A549 treated with AZD2906 at 1 μM for 4 hours (cell line): ENCODE data around the gene TM6SF1. TPM values are rescaled to one million over a fixed set of nuclear protein-coding genes. Genes with fewer than 3 reads are reported as not detected.

Experiments used
- total RNA-seq: library from RNA; stranded (reverse); fragments of 200-300 nt; extraction: Qiagen RNA extraction; gene quantifications from 5 replicates; pipeline ENCODE4 v1.2.3, GENCODE V29; 2022

TM6SF1 gene
- 0.09 to 0.13 TPM (median 0.10 TPM) in 4 of 5 replicates, not detected in the other for total RNA-seq

GRCh38 chr15:83106994-83107840 lies at the start of gene TM6SF1:
TSS of gene TM6SF1 (plus strand) at chr15:83107645. CDS start at chr15:83107681, 36 bp downstream.

DNA sequence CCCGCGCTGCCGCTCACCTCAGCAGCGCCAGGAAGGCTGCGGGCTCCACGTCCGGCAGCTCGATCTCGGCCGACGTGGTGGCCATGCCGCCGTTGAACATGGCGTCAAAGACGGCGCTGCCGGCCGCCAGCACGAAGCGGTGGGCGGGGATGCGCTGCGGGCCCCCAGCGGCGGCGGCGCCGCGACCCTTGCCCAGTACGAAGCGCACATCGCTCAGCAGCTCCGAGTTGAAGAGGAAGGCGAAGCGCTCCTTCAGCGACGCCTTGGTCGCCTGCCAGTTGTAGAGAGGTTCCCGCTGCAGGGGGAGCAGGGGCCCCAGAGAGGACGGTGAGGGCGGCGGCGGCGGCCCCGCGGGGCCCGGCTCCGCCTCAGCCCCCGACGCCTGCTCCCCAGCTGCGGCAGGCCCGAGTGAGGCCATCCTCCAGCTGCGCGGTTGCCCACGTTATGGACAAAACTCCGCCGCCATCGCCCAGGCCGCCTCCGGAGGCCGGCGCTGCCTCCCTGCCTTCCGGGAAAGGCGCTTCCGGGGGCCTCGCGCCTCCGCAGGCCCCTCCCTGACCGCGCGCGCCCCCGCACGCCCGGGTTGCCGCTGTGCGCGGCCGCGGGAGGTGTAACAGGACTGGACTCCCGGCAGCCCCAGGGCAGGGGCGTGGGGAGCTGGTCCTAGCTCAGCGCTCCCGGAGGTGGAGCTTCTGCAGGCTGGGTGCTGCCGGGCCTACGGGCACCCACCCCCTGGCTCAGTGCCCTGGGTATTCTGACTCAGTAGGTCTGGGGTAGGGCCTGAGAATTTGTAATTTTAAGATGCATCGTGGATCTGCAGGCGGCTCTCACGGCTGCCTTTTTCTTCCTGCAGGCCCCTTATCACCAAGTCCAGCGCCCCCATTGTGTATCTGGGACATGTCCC lies 40.5 kb upstream of the TM6SF1 start, which contains the start of gene BTBD1:
Gene BTBD1 (minus strand): TSS at position 519 of the 904 bp plus-strand sequence. CDS start 101 bp downstream, at position 418.

Other genes with a start within 250 kb of the TM6SF1 start
- gene HOMER2, start 154.9 kb upstream of the TM6SF1 start, total RNA-seq: 19.6 to 23.6 TPM (median 21.3 TPM) in 5 replicates
- 43.9 to 61.6 TPM (median 45.8 TPM) in 5 replicates for gene RAMAC, start 121.4 kb upstream of the TM6SF1 start, total RNA-seq
- 41.5 to 49.8 TPM (median 47.5 TPM) in 5 replicates for gene C15orf40, start 96.0 kb upstream of the TM6SF1 start, total RNA-seq
- 50.7 to 60.0 TPM (median 55.2 TPM) in 5 replicates for gene BTBD1, start 40.4 kb upstream of the TM6SF1 start, total RNA-seq
- gene HDGFL3, start 100.2 kb downstream of the TM6SF1 start, total RNA-seq: 43.5 to 65.3 TPM (median 47.9 TPM) in 5 replicates
- 0.63 to 0.85 TPM (median 0.65 TPM) in 5 replicates for gene BNC1, start 177.0 kb downstream of the TM6SF1 start, total RNA-seq